ENCODE measurements around the gene BUB1. TPM values are rescaled to one million over a fixed set of nuclear protein-coding genes. Genes with fewer than 3 reads are reported as not detected.

The BUB1 gene
- total and polyA plus RNA-seq, 2 of the 8 experiments (the other 6 are each of a cell fraction or from before 2014, with no cell fraction given), result 48.4 to 113 TPM

DNA sequence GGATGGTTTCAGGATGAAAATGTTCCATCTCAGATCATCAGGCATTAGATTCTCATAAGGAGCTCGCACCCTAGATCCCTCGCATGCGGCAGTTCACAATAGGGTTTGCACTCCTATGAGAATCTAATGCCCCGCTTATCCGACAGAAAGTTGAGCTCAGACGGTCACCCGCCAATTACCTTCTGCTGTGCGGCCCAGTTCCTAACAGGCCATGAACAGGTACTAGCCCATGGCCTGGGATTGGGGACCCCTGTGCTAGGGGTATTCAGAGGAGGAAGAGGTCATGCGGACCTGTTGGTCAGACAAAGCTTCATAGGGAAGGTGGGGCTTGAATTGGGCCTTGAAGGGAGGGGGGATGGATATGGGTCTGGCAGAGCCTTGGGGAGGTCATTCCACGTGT is 4.4 kb upstream of the BUB1 start:
- Histone ChIP-seq H2BK15ac (ENCODE audit: low read length) (no peak overlapping the region), H3K56ac (replicated peaks; ENCODE audit: insufficient read length, low read depth, low read length) (no peak overlapping the region), H2BK120ac (replicated peaks; ENCODE audit: low read depth, low read length) (no peak overlapping the region), H3K9me3 (ENCODE audit: insufficient read depth in 2 of 2, low read depth in 1 of 2, low read length in 1 of 2) (peaks cover 13 to 21% of the 10 kb centered on the region in 2 experiments), H2BK20ac (ENCODE audit: low read length) (no peak overlapping the region), H4K8ac (ENCODE audit: extremely low read depth, insufficient read depth, low read length) (no peak overlapping the region), H4K5ac (ENCODE audit: insufficient read length, low read depth, low read length) (no peak overlapping the region), H3K4me2 (ENCODE audit: insufficient read depth in 1 of 2, low read depth in 2 of 2, low read length in 2 of 2) (no peak overlapping the region), H3K4me1 (replicated peaks in 1 of 4; ENCODE audit: control insufficient read depth in 3 of 4, insufficient read depth in 4 of 4, low read length in 3 of 4) (peaks cover 5 to 17% (median 11%) of the 10 kb centered on the region in 4 experiments), H2BK12ac (ENCODE audit: low read depth, low read length) (no peak overlapping the region), H3K27me3 (replicated peaks in 1 of 4; ENCODE audit: control insufficient read depth in 3 of 4, extremely low read depth in 1 of 4, insufficient read depth in 3 of 4, low read length in 3 of 4) (peaks cover 0 to 3% (median 0%) of the 10 kb centered on the region in 4 experiments; a peak in 3 of 7 replicates), H2AFZ (ENCODE audit: low read length) (no peak overlapping the region), H3K36me3 (ENCODE audit: control insufficient read depth in 2 of 4, insufficient read depth in 4 of 4, low read length in 3 of 4) (no peaks in the 10 kb centered on the region), H3K4me3 (ENCODE audit: extremely low read depth in 1 of 4, insufficient read depth in 2 of 4, low read depth in 3 of 4, low read length in 4 of 4) (no peak overlapping the region), H3K27ac (ENCODE audit: low read depth, low read length) (no peak overlapping the region), H4K20me1 (replicated peaks in 1 of 2; ENCODE audit: control insufficient read depth in 1 of 2, insufficient read depth in 2 of 2, low read length in 2 of 2) (no peaks in the 10 kb centered on the region), H3K23ac (ENCODE audit: insufficient read length) (no peak overlapping the region), H2AK5ac (ENCODE audit: low read depth, low read length) (no peak overlapping the region), H3K14ac (ENCODE audit: insufficient read length) (no peak overlapping the region), H3K23me2 (ENCODE audit: low read depth, low read length) (peaks cover 8% of the 10 kb centered on the region), H3K18ac (ENCODE audit: extremely low read depth, low read length) (no peak overlapping the region; the same call in 1 of the 2 replicates), H3K9ac (replicated peaks in 1 of 4; ENCODE audit: extremely low read depth in 1 of 4, low read depth in 3 of 4, low read length in 3 of 4) (no peak overlapping the region), H2BK5ac (ENCODE audit: low read depth, low read length) (no peak overlapping the region), H3K4ac (replicated peaks; ENCODE audit: insufficient read length, low read depth, low read length) (no peak overlapping the region), H3K79me2 (ENCODE audit: control insufficient read depth in 1 of 2, insufficient read depth in 2 of 2, low read length in 2 of 2) (peaks cover under 1 to 4% of the 10 kb centered on the region in 2 experiments; a peak in 3 of 4 replicates), H3K79me1 (ENCODE audit: low read depth, low read length) (no peaks in the 10 kb centered on the region; the same call in 1 of the 2 replicates), H4K91ac (replicated peaks; ENCODE audit: insufficient read length, low read length) (no peak overlapping the region)
- DNase-seq (ENCODE audit: low read depth in 1 of 2, low spot score in 2 of 2) (no peak), FAIRE-seq (no peak)
- 96% methylated on average over 10 of the region's 10 CpGs; no CpG with 5 or more reads in 1 of the 2 experiments for WGBS, 2 experiments (ENCODE audit: extremely low coverage in 1 of 2, insufficient coverage in 1 of 2, insufficient read length in 1 of 2, insufficient replicate concordance in 2 of 2, low coverage in 1 of 2, low lambda C conversion rate in 2 of 2, missing lambda C conversion rate in 1 of 2)
- ChIA-PET POLR2A (ENCODE audit: partially characterized antibody) (interaction anchor here (1.7 kb wide), 1 partner anchor 51 kb away, joined by 7 read pairs; the partner anchor contains the start of gene ACOXL), CTCF (ENCODE audit: partially characterized antibody) (interaction anchor here (1.1 to 1.2 kb wide), 2 partner anchors 60 to 73 kb away, joined by 3 to 5 read pairs; no protein-coding TSS in a partner anchor)
- TF ChIP-seq CREB1 (IDR thresholded peaks at IDR 0.05) (no peak), SUZ12 (IDR thresholded peaks at IDR 0.05; ENCODE audit: low read length) (no peak), PHF8 (conservative IDR thresholded peaks at IDR 0.05; ENCODE audit: low read depth, low read length) (no peak), POU5F1 (IDR thresholded peaks at IDR 0.05; ENCODE audit: low read depth, low read length) (no peak), ATF3 (IDR thresholded peaks at IDR 0.05; ENCODE audit: insufficient read depth, low read depth, low read length) (no peak), SP2 (IDR thresholded peaks at IDR 0.05; ENCODE audit: low read length) (no peak), ZNF274 (IDR thresholded peaks at IDR 0.05; ENCODE audit: borderline replicate concordance, extremely low read depth, low read length) (no peak), CHD2 (IDR thresholded peaks at IDR 0.05; ENCODE audit: low read length) (no peak), KDM4A (IDR thresholded peaks at IDR 0.05; ENCODE audit: low read depth, low read length, severe bottlenecking) (no peak), JUND (IDR thresholded peaks at IDR 0.05; ENCODE audit: low read length) (no peak), CBX8 (IDR thresholded peaks at IDR 0.05; ENCODE audit: borderline replicate concordance, low read depth, low read length) (no peak), BACH1 (IDR thresholded peaks at IDR 0.05; ENCODE audit: low read length) (no peak), CEBPB (IDR thresholded peaks at IDR 0.05; ENCODE audit: low read depth, low read length) (no peak)
- TF ChIP-seq, protein P1, sequence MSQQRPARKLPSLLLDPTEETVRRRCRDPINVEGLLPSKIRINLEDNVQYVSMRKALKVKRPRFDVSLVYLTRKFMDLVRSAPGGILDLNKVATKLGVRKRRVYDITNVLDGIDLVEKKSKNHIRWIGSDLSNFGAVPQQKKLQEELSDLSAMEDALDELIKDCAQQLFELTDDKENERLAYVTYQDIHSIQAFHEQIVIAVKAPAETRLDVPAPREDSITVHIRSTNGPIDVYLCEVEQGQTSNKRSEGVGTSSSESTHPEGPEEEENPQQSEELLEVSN (IDR thresholded peaks at IDR 0.05), result no peak
